Psoas muscle (tissue), 7 donors: Measurements from ENCODE around the gene UGP2. TPM values are rescaled to one million over a fixed set of nuclear protein-coding genes. Genes with fewer than 3 reads are reported as not detected.

Experiments used
- polyA plus RNA-seq, 3 donors: library from polyadenylated mRNA; stranded (reverse); fragments of 200-250 nt; gene quantifications; one replicate each; pipeline ENCODE4 v1.2.3, GENCODE V29; 2013
- total RNA-seq, 4 donors: library from RNA; stranded (reverse); fragmentation: NEBNext Ultra II Directional in 2 of 4; extraction: Animal tissue kit (Norgen Biotek cat#: 25700) in 2 of 4; gene quantifications; one replicate each; pipeline versions ENCODE4 v1.2.1 to v1.2.4, GENCODE V29; 2021 to 2023
- donor health status: healthy with polysubstance abuse.
- donor health status: DM: no; HTN: no; CAD: no; lungs with moderate emphysema.
- donor health status: Bipolar disorder and iron deficiency.
- donor health status: healthy.
- donor health status: DM: no; HTN: no; CAD: no.
- donor health status: DM: no; HTN: no; CAD: no.
- donor health status: DM: yes; HTN: yes; CAD: no.

UGP2 gene
- total and polyA plus RNA-seq, 7 donors, result 391 to 903 (median 520) TPM

Other genes starting within 250 kb of the UGP2 start
- 1 to 10 TPM; 7.2 to 9.9 (median 8.8) TPM for gene VPS54, start 177.5 kb downstream of the UGP2 start, total RNA-seq
- gene VPS54, start 177.5 kb downstream of the UGP2 start, polyA plus RNA-seq, result 1 to 10 TPM; 5.1 to 8.2 (median 6.3) TPM